ENCODE measurements around the gene RBM4B.

DNA sequence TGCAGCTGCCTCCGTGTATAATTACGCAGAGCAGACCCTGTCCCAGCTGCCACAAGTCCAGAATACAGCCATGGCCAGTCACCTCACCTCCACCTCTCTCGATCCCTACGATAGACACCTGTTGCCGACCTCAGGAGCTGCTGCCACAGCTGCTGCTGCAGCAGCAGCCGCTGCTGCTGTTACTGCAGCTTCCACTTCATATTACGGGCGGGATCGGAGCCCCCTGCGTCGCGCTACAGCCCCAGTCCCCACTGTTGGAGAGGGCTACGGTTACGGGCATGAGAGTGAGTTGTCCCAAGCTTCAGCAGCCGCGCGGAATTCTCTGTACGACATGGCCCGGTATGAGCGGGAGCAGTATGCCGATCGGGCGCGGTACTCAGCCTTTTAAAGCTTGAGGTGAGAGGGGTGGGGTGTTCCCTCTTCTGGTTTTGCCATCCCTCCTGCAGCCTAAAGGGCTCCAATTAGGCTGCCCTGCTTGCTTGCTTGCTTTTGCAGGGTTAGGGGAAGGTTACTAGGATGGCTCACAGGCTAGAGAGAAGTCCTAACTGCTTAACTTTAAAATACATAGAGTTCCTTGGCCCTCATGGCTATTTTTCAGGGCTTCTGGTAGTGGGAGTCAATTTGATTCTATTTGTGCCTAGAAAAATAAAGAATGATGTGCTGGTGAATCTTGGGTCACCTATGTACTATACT, 33.8 kb downstream of the RBM4B start:
- TF ChIP-seq POLR2AphosphoS5 (IDR thresholded peaks at IDR 0.05; ENCODE audit: low read depth, low read length) (peak; percentile 72), POLR2A (IDR thresholded peaks at IDR 0.05; ENCODE audit: low read depth, low read length) (0 out of 2 replicates have a peak, but pooled peaks have one; percentile 32), TAF1 (IDR thresholded peaks at IDR 0.05; ENCODE audit: borderline replicate concordance, low read depth, low read length) (no peak)
